ENCODE data around the gene TMED7.

Gene TMED7

GRCh38 chr5:115661101-115661500 lies 35.3 kb upstream of the TMED7 start:
- Histone ChIP-seq H3K4me3 (ENCODE audit: low read depth in 1 of 2, low read length in 1 of 2) (no peak overlapping the region), H3K27me3 (peaks cover 21% of the 10 kb centered on the region), H3K36me3 (no peaks in the 10 kb centered on the region), H3K4me1 (ENCODE audit: control insufficient read depth in 1 of 2, insufficient read depth in 1 of 2, low read depth in 1 of 2, low read length in 1 of 2) (no peaks in the 10 kb centered on the region), H3K9me3 (peaks cover 8% of the 10 kb centered on the region), H3K27ac (no peak overlapping the region)
- no peak for TF ChIP-seq CTCF (IDR thresholded peaks at IDR 0.05)

GRCh38 chr5:115657881-115658233 lies 32.0 kb upstream of the TMED7 start:
- Histone ChIP-seq H3K27ac (no peak overlapping the region), H3K9me3 (no peaks in the 10 kb centered on the region)

GRCh38 chr5:115657125-115657880 lies 31.5 kb upstream of the TMED7 start:
- no peaks in the 10 kb centered on the region for H3K4me1 ChIP-seq (ENCODE audit: control insufficient read depth in 1 of 2, insufficient read depth in 1 of 2, low read depth in 1 of 2, low read length in 1 of 2)
- no peaks in the 10 kb centered on the region for H3K36me3 ChIP-seq

More at GRCh38 chr5:115657881-115658233, 32.0 kb upstream of the TMED7 start:
- H3K4me1 ChIP-seq (ENCODE audit: control insufficient read depth in 1 of 2, insufficient read depth in 1 of 2, low read depth in 1 of 2, low read length in 1 of 2), result no peaks in the 10 kb centered on the region
- TF ChIP-seq CTCF (IDR thresholded peaks at IDR 0.05), result no peak
- H3K4me3 ChIP-seq (ENCODE audit: low read depth in 1 of 2, low read length in 1 of 2), result no peak overlapping the region
- H3K27me3 ChIP-seq, result peaks cover 27% of the 10 kb centered on the region
- H3K36me3 ChIP-seq, result no peaks in the 10 kb centered on the region

GRCh38 chr5:115656404-115656803 lies 30.6 kb upstream of the TMED7 start:
- peaks cover 27% of the 10 kb centered on the region for H3K27me3 ChIP-seq
- no peaks in the 10 kb centered on the region for H3K36me3 ChIP-seq
- no peaks in the 10 kb centered on the region for H3K4me1 ChIP-seq (ENCODE audit: control insufficient read depth in 1 of 2, insufficient read depth in 1 of 2, low read depth in 1 of 2, low read length in 1 of 2)
- no peak overlapping the region for H3K4me3 ChIP-seq (ENCODE audit: low read depth in 1 of 2, low read length in 1 of 2)
- no peaks in the 10 kb centered on the region for H3K9me3 ChIP-seq
- H3K27ac ChIP-seq, result no peak overlapping the region
- no peak for TF ChIP-seq CTCF (IDR thresholded peaks at IDR 0.05)

More at GRCh38 chr5:115657125-115657880, 31.5 kb upstream of the TMED7 start:
- Histone ChIP-seq H3K27me3 (peaks cover 27% of the 10 kb centered on the region), H3K9me3 (no peaks in the 10 kb centered on the region), H3K27ac (no peak overlapping the region), H3K4me3 (ENCODE audit: low read depth in 1 of 2, low read length in 1 of 2) (no peak overlapping the region)
- no peak for TF ChIP-seq CTCF (IDR thresholded peaks at IDR 0.05)

- no peak overlapping the region for H3K4me3 ChIP-seq (ENCODE audit: low read depth in 1 of 2, low read length in 1 of 2)
- no peaks in the 10 kb centered on the region for H3K4me1 ChIP-seq (ENCODE audit: control insufficient read depth in 1 of 2, insufficient read depth in 1 of 2, low read depth in 1 of 2, low read length in 1 of 2)
- H3K27me3 ChIP-seq, result peaks cover 31% of the 10 kb centered on the region
- TF ChIP-seq CTCF (IDR thresholded peaks at IDR 0.05), result no peak
- no peaks in the 10 kb centered on the region for H3K9me3 ChIP-seq
- H3K36me3 ChIP-seq, result no peaks in the 10 kb centered on the region
- no peak overlapping the region for H3K27ac ChIP-seq
These were observed 30.2 kb upstream of the TMED7 start for GRCh38 chr5:115655994-115656393.
